Kidney epithelial cell (primary cell): Measurements from ENCODE around the gene SLC47A2. TPM values are rescaled to one million over a fixed set of nuclear protein-coding genes. Genes with fewer than 3 reads are reported as not detected.

Source experiments
- DNase-seq: peaks from one replicate; pipeline ENCODE4 v3.0.0-alpha.2; 2010; ENCODE audit warnings: low read depth
- H3K27me3 ChIP-seq: 2 replicates; pipeline ENCODE4 v1.6.0; 2011; ENCODE audit warnings: low read length; ENCODE audit not compliant: control insufficient read depth, insufficient read depth
- H3K36me3 ChIP-seq: 2 replicates; pipeline ENCODE4 v1.5.1; 2011; ENCODE audit warnings: low read length; ENCODE audit not compliant: control insufficient read depth, insufficient read depth
- H3K4me3 ChIP-seq: 2 replicates; pipeline ENCODE4 v1.5.1; 2011; ENCODE audit warnings: low read depth, mild to moderate bottlenecking, control low read depth, low read length
- total RNA-seq: library from RNA; depleted of rRNA; stranded (reverse); fragments of >200 nt; gene quantifications from 2 replicates; pipeline ENCODE4 v1.2.3, GENCODE V29; 2015
- TF ChIP-seq, protein P1 (sequence below): IDR thresholded peaks from 2 replicates; pipeline ENCODE4 v1.5.1; 2011; ENCODE audit warnings: mild to moderate bottlenecking, moderate library complexity, low read length, control low read depth, inconsistent platforms; ENCODE audit not compliant: insufficient read depth, poor library complexity, severe bottlenecking

SLC47A2 gene
- total RNA-seq, 1 donor from 2014 or later = not detected

DNA sequence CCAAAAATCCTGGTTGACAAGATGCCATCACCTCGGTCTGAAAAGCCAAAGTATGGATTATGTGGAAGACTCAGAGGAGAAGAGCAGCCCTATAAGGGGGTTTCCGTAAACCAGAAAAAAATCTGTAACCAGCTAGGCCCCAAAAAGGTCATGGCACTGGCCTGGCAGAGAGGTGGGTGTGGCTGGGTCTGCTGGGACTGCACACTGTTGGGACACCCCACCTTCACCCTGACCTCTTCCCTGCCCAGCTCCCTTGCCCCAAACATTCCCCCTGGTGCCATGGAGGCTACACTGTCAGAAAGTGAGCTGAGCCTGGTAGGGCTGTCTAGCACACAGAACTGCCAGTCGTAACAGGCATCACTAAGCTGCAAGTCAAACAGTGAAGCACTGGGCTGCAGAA, 6.5 kb downstream of the SLC47A2 start:
- TF ChIP-seq, protein P1, sequence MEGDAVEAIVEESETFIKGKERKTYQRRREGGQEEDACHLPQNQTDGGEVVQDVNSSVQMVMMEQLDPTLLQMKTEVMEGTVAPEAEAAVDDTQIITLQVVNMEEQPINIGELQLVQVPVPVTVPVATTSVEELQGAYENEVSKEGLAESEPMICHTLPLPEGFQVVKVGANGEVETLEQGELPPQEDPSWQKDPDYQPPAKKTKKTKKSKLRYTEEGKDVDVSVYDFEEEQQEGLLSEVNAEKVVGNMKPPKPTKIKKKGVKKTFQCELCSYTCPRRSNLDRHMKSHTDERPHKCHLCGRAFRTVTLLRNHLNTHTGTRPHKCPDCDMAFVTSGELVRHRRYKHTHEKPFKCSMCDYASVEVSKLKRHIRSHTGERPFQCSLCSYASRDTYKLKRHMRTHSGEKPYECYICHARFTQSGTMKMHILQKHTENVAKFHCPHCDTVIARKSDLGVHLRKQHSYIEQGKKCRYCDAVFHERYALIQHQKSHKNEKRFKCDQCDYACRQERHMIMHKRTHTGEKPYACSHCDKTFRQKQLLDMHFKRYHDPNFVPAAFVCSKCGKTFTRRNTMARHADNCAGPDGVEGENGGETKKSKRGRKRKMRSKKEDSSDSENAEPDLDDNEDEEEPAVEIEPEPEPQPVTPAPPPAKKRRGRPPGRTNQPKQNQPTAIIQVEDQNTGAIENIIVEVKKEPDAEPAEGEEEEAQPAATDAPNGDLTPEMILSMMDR = no peak
- H3K4me3 ChIP-seq = no peak overlapping the region
- H3K27me3 ChIP-seq = peaks cover 6% of the 10 kb centered on the region
- DNase-seq = no peak
- H3K36me3 ChIP-seq = no peaks in the 10 kb centered on the region

DNA sequence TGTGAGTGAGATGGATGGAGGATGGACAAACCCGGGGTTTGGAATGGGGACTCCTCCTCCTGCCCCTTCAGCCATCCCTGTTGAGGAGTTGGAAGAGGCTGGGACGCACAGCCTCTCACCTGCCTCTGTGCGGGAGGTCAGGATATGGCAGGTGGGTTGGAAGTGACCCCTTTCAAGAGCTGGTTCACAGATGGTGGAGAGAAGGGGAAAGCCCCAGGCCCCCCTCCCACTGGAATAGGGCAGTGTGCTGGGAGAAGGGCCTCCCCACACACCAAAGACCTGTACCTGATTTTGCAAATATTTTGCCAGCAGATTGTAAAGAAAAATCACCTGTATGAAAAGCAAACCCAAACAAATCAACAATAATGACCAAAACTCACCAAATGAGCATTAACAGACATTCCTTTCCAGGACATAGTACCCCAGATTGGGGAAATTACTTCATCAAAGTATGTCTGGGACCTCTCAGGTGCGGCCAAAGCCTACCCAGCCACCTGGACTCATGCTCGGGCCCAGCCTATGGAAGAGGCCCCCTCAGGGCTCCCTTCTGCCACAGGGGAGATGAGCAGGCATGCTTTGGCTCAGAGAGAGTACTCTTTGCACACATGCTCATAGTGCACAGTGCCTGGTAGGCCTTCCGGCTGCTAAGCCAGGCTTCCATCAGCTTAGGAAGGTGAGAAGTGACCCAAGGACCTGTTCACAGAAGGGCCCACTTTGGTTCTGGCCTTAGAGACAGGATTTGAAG, 7.8 kb downstream of the SLC47A2 start:
- DNase-seq = no peak
- Histone ChIP-seq H3K4me3 (no peak overlapping the region), H3K36me3 (no peaks in the 10 kb centered on the region), H3K27me3 (peaks cover 4% of the 10 kb centered on the region)
- TF ChIP-seq, protein P1 = no peak

DNA sequence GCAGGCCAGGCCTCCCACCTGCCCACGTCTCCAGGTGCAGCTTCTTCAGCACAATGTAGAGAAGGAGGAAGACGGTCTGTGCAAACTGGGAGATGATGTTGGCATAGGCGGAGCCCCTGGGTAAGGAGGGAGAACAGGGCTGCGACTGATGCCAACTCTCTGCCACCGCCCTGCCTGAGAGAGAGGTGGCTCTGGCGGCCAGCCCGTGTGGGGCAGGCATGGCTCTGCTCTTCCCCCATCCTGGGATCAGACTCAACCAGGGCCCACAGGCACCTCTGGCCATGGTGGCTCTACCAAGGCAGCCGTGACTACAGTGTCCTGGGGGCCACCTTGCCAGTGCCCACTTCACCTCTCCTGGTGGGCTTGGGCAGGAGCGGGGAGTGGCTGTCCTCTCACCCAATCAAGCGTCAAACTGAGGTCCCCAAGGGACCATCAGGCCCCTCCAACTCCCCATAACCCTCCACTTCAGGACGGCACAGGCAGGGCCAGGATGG, 8.6 kb downstream of the SLC47A2 start:
- Histone ChIP-seq H3K36me3 (no peaks in the 10 kb centered on the region), H3K27me3 (peaks cover 4% of the 10 kb centered on the region), H3K4me3 (no peak overlapping the region)
- no peak for DNase-seq
- TF ChIP-seq, protein P1 = no peak

DNA sequence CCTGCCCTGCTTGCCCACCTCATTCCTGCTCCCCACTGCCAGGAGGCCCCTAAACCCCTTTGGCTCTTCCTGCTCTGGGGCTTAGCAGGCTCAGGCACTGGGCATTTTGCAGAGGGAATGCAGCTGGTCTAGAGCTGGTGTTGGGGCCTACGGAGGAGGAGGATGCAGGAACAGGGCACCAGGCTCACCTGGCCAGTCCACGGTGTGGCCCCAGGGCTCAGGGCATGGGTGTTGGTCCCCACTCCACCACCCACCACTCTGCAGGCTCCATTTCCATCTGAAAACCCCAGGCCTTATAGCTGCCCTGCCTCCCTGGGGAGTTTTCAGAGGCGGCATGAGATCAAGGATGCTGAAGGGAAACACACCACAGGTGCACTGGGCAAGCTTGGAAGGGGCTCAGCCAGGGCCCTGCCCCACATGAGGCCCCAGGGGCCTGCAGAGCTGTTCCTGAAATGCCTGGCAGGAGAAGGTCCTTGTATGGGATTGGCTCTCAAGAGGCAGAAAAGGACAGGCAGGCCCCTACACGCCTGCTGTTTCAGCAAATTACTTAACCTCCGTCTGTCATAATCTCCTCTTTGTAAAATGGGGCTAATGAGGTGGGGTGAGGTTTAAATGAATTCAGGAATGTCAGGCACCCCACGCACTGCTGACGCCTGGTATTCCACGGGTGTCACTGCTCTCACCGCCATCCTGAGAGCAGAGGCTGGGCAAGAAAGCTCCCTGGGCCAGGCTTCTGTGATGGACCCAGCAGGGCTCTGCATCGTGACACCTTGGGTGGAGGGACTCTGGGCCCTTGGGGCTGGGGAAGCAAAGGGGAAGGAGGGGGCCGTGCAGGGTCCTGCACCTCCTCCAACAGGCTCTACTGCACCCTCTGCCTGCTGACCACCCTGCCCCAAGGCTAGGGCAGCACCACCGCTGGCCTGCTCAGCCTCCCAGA, 9.3 kb downstream of the SLC47A2 start:
- no peak for DNase-seq
- H3K36me3 ChIP-seq = no peaks in the 10 kb centered on the region
- H3K27me3 ChIP-seq = peaks cover 4% of the 10 kb centered on the region
- no peak overlapping the region for H3K4me3 ChIP-seq
- TF ChIP-seq, protein P1 = no peak

DNA sequence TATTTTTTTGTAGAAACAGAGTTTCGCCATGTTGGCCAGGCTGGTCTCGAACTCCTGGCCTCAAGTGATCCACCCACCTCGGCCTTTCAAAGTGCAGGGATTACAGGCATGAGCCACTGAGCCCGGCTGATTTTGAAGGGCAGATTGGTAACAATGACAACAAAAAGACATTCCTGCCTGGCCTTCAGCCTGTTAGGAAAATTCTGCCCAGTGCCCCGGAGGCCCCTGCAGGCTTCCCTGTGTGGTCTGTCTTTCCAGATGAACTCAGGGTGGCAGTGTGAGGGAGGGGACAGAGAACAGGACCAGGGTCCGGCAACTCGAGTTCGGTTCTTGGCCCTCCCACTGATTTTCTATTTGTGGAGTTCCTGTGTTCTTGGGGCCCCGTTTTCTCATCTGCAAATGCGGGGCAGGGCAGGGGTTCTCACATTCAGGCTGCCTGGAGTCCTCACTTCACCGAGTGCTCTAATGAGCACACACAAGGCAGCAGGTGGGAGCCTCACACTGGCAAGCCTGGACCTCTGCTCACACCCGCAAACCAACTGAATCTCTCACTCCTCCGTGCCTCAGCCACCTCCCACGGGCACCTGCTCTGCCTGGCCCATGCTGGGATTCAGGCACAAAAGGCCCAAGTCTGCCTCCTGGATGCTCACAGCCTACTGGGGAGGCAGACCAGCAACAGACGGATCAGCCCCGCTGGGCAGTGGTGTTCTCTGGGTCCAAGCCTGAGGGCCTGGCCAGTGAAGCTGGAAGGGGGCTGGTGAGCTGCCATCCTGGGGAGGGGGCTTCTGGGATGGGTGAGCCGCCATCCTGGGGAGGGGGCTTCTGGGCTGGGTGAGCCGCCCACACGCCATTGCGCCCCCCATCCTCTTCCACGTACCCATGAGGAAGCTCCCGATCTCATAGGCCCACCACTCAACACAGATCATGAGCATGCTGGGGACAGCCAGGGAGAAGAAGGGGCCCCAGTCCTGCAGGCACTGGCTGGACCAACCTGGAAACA, 10.3 kb downstream of the SLC47A2 start:
- peaks cover 4% of the 10 kb centered on the region for H3K27me3 ChIP-seq
- no peak overlapping the region for H3K4me3 ChIP-seq
- no peaks in the 10 kb centered on the region for H3K36me3 ChIP-seq
- TF ChIP-seq, protein P1 = no peak
- DNase-seq = no peak
